ENCODE results near the gene GPR3. TPM values are rescaled to one million over a fixed set of nuclear protein-coding genes. Genes with fewer than 3 reads are reported as not detected.

GPR3 gene
- total and polyA plus RNA-seq, 10 of the 15 experiments (the other 5 are each of a cell fraction or from before 2014, with no cell fraction given) = 0.33 to 1.4 (median 0.63) TPM; not detected in 3

DNA sequence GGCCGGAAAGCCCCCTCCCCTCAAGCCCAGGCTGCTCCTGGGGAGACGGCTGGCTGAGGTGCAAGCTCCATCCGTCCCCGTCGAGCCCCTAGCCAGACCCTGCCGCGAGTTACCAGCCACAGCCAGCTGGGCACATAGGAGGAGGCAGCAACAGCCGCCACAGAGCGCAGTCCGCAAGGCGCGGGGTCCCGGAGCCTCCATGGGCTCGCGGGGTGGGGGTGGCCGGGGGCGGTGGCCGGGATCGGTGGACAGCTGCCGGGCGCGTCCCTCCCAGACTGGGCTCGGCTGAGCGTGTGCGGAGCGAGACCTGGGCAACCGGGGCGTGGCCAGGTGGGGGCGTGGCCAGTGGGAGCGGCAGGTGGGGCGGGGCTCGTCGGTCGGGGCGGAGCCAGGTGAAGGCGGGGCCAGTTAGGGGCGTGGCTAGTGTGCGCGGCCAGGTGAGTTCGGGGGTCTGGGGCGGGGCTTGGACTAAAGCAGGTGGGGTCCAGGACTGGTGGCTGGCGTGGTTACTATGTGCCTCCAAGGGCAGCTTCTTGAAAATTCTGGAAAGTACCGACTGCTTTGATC, 9.3 kb upstream of the GPR3 start, which contains the start of gene CD164L2:
Gene CD164L2, minus strand, starts transcription at position 295 of the 567 bp plus-strand sequence. Its CDS starts 94 bp downstream, at position 201.
- Histone ChIP-seq H4K20me1 (ENCODE audit: control insufficient read depth, insufficient read depth) (no peaks in the 10 kb centered on the region), H3K36me3 (ENCODE audit: control insufficient read depth in 2 of 2, insufficient read depth in 2 of 2, low read length in 1 of 2) (no peaks in the 10 kb centered on the region), H3K27me3 (replicated peaks in 1 of 2; ENCODE audit: control insufficient read depth in 2 of 2, insufficient read depth in 2 of 2, low read length in 1 of 2) (peaks cover 0 to 2% of the 10 kb centered on the region in 2 experiments; a peak in 2 of 4 replicates), H3K27ac (ENCODE audit: control insufficient read depth, insufficient read depth) (no peak within 1 kb of the TSS), H3K79me2 (ENCODE audit: control insufficient read depth, insufficient read depth, low read length) (no peaks in the 10 kb centered on the region), H3K4me3 (no peak within 1 kb of the TSS), H3K9me3 (replicated peaks; ENCODE audit: control insufficient read depth, insufficient read depth, low read length) (no peaks in the 10 kb centered on the region), H3K4me1 (ENCODE audit: control insufficient read depth, insufficient read depth, low read length) (no peaks in the 10 kb centered on the region; the same call in 1 of the 2 replicates), H3K4me2 (ENCODE audit: control insufficient read depth, insufficient read depth) (no peak within 1 kb of the TSS), H3K9ac (ENCODE audit: control insufficient read depth, insufficient read depth, low read length) (no peak within 1 kb of the TSS), H2AFZ (ENCODE audit: control insufficient read depth, low read depth, low read length) (no peak within 1 kb of the TSS)
- ChIA-PET CTCF (interaction anchor here (0.6 to 1.8 kb wide), 5 partner anchors 12 to 83 kb away, joined by 3 to 9 read pairs (median 4); no protein-coding TSS in a partner anchor), SMC1A (ENCODE audit: uncharacterized antibody, unreplicated experiment) (no interaction called here), RAD21 (ENCODE audit: unreplicated experiment) (interaction anchor here (1.5 kb wide), 1 partner anchor 18 kb away, joined by 5 read pairs; no protein-coding TSS in a partner anchor), POLR2A (no interaction called here)
- no peak for DNase-seq (ENCODE audit: low read depth, low spot score)
- FAIRE-seq = no peak
- no TSS peak for BruUV-seq (replicated peaks)
- ATAC-seq = peak; percentile 54; the same call in 2 of the 3 replicates
- TF ChIP-seq EP300 (IDR thresholded peaks at IDR 0.05; ENCODE audit: borderline replicate concordance in 1 of 2, control insufficient read depth in 1 of 2, low read depth in 2 of 2, low read length in 2 of 2) (no peak), KDM1A (IDR thresholded peaks at IDR 0.05; ENCODE audit: borderline replicate concordance) (no peak), EGR1 (IDR thresholded peaks at IDR 0.05; ENCODE audit: borderline replicate concordance in 1 of 2, low read depth in 2 of 2, low read length in 2 of 2) (no peak), TAF1 (IDR thresholded peaks at IDR 0.05; ENCODE audit: borderline replicate concordance, low read depth, low read length) (no peak), BCL11A (IDR thresholded peaks at IDR 0.05; ENCODE audit: low read depth, low read length) (no peak), BCLAF1 (IDR thresholded peaks at IDR 0.05) (no peak)
- intact Hi-C loops (cut with micrococcal nuclease; ENCODE audit: unreplicated experiment) (no loop called here), in situ Hi-C loops (cut with MboI) (no loop called here)
- 72% methylated on average over 19 of the region's 43 CpGs for WGBS (ENCODE audit: insufficient coverage, insufficient replicate concordance, low lambda C conversion rate, missing lambda C conversion rate)
